Neural progenitor cell (in vitro differentiated cells): ENCODE data around the gene ZNF133. TPM values are rescaled to one million over a fixed set of nuclear protein-coding genes. Genes with fewer than 3 reads are reported as not detected.

Experiments
- DNase-seq: peaks from one replicate; pipeline ENCODE4 v3.0.0-alpha.2; 2016; ENCODE audit warnings: low spot score
- H2AFZ ChIP-seq: fragments of 200-600 bp; sonication (generic); replicated peaks from 2 replicates; pipeline ENCODE4 v1.6.1; 2016; ENCODE audit warnings: antibody characterized with exemption
- H3F3A ChIP-seq: fragments of 200-600 bp; sonication (generic); 2 replicates; pipeline ENCODE4 v1.6.1; 2016; ENCODE audit warnings: antibody characterized with exemption, low read depth
- H3K27ac ChIP-seq: fragments of 200-600 bp; sonication (generic); 2 replicates; pipeline ENCODE4 v1.5.1; 2016; ENCODE audit warnings: mild to moderate bottlenecking
- H3K27me3 ChIP-seq: fragments of 200-600 bp; sonication (generic); 2 replicates; pipeline ENCODE4 v1.6.1; 2016; ENCODE audit warnings: mild to moderate bottlenecking, moderate library complexity
- H3K36me3 ChIP-seq: fragments of 200-600 bp; sonication (generic); 2 replicates; pipeline ENCODE4 v1.5.1; 2016
- H3K4me1 ChIP-seq: fragments of 200-600 bp; sonication (generic); 2 replicates; pipeline ENCODE4 v1.6.1; 2016; ENCODE audit warnings: mixed run types
- H3K4me2 ChIP-seq: fragments of 200-600 bp; sonication (generic); 2 replicates; pipeline ENCODE4 v1.6.1; 2016
- H3K4me3 ChIP-seq: fragments of 200-600 bp; sonication (generic); 2 replicates; pipeline ENCODE4 v1.5.1; 2016
- H3K79me2 ChIP-seq: fragments of 200-600 bp; sonication (generic); 2 replicates; pipeline ENCODE4 v1.6.1; 2016; ENCODE audit warnings: low read depth
- H3K9ac ChIP-seq: fragments of 200-600 bp; sonication (generic); 2 replicates; pipeline ENCODE4 v1.6.1; 2016
- H3K9me3 ChIP-seq: fragments of 200-600 bp; sonication (generic); 2 replicates; pipeline ENCODE4 v1.5.1; 2016; ENCODE audit warnings: low read depth
- H4K20me1 ChIP-seq: fragments of 200-600 bp; sonication (generic); 2 replicates; pipeline ENCODE4 v1.6.1; 2016; ENCODE audit warnings: low read depth
- H3K27ac Mint-ChIP-seq: 3 replicates; pipeline ENCODE4 v1.8.0; 2021; ENCODE audit warnings: mixed read lengths
- H3K27me3 Mint-ChIP-seq: 2 replicates; pipeline ENCODE4 v1.8.0; 2022; ENCODE audit warnings: low read depth, mild to moderate bottlenecking, inconsistent platforms, moderate library complexity, mixed read lengths; ENCODE audit not compliant: insufficient read depth
- H3K36me3 Mint-ChIP-seq: 3 replicates; pipeline ENCODE4 v1.8.0; 2021; ENCODE audit warnings: mixed read lengths
- H3K4me1 Mint-ChIP-seq: 3 replicates; pipeline ENCODE4 v1.8.0; 2021; ENCODE audit warnings: mixed read lengths
- H3K4me3 Mint-ChIP-seq: 3 replicates; pipeline ENCODE4 v1.8.0; 2021; ENCODE audit warnings: mild to moderate bottlenecking, moderate library complexity, mixed read lengths
- H3K9me3 Mint-ChIP-seq: 3 replicates; pipeline ENCODE4 v1.8.0; 2020; ENCODE audit warnings: mixed read lengths
- EZH2 ChIP-seq: fragments of 200-600 bp; sonication (generic); IDR thresholded peaks from 2 replicates; pipeline ENCODE4 v1.6.1; 2017; ENCODE audit warnings: antibody characterized with exemption, mild to moderate bottlenecking, moderate library complexity
- EZH2phosphoT487 ChIP-seq: fragments of 200-600 bp; sonication (generic); IDR thresholded peaks from 2 replicates; pipeline ENCODE4 v1.6.1; 2017; ENCODE audit warnings: antibody characterized with exemption
- total RNA-seq: library from RNA; depleted of rRNA; stranded (reverse); fragments of >200 nt; gene quantifications from 2 replicates; pipeline ENCODE4 v1.2.3, GENCODE V29; 2015; ENCODE audit warnings: low replicate concordance
- TF ChIP-seq, protein P1 (sequence below): fragments of 200-600 bp; sonication (generic); IDR thresholded peaks from 2 replicates; pipeline ENCODE4 v1.5.1; 2017; ENCODE audit warnings: antibody characterized with exemption, mild to moderate bottlenecking

The ZNF133 gene
- total RNA-seq, 1 donor from 2014 or later, result 24.8 TPM

DNA sequence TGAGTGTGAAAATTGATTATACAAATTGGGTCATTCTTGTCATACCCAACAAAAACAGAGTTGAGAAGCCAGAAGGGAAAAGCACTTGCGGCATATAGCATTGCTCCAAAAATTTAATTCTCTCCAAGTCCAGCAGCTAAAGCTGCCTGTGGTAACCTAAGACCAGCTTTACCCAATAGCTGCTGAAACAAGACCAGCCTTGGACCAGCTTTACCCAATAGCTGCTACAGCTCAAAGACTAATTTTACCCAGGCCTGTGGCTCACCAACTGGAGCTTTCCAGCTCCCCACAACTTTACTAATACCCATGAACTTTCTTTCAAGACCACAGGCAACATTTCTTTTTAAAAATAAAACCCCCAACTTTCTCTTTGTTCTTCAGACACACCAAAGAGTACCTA is 32.8 kb upstream of the ZNF133 start:
- H3K27ac Mint-ChIP-seq, result no peak overlapping the region
- no peaks in the 10 kb centered on the region for H3K9me3 Mint-ChIP-seq
- H3K4me1 ChIP-seq, result no peaks in the 10 kb centered on the region
- H3K36me3 ChIP-seq, result no peaks in the 10 kb centered on the region
- DNase-seq, result no peak
- H3K36me3 Mint-ChIP-seq, result no peaks in the 10 kb centered on the region
- no peak overlapping the region for H3K4me2 ChIP-seq
- H3F3A ChIP-seq, result no peaks in the 10 kb centered on the region
- peaks cover 20% of the 10 kb centered on the region for H3K27me3 Mint-ChIP-seq
- no peak overlapping the region for H3K4me3 ChIP-seq
- H3K79me2 ChIP-seq, result no peaks in the 10 kb centered on the region
- TF ChIP-seq, protein P1, sequence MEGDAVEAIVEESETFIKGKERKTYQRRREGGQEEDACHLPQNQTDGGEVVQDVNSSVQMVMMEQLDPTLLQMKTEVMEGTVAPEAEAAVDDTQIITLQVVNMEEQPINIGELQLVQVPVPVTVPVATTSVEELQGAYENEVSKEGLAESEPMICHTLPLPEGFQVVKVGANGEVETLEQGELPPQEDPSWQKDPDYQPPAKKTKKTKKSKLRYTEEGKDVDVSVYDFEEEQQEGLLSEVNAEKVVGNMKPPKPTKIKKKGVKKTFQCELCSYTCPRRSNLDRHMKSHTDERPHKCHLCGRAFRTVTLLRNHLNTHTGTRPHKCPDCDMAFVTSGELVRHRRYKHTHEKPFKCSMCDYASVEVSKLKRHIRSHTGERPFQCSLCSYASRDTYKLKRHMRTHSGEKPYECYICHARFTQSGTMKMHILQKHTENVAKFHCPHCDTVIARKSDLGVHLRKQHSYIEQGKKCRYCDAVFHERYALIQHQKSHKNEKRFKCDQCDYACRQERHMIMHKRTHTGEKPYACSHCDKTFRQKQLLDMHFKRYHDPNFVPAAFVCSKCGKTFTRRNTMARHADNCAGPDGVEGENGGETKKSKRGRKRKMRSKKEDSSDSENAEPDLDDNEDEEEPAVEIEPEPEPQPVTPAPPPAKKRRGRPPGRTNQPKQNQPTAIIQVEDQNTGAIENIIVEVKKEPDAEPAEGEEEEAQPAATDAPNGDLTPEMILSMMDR, result no peak
- no peak for TF ChIP-seq EZH2phosphoT487
- TF ChIP-seq EZH2, result no peak
- H3K4me1 Mint-ChIP-seq, result peaks cover 12% of the 10 kb centered on the region
- H3K27ac ChIP-seq, result no peak overlapping the region
- no peak overlapping the region for H3K9ac ChIP-seq
- no peaks in the 10 kb centered on the region for H3K27me3 ChIP-seq
- H3K4me3 Mint-ChIP-seq, result no peak overlapping the region
- H4K20me1 ChIP-seq, result no peaks in the 10 kb centered on the region
- no peak overlapping the region for H2AFZ ChIP-seq
- H3K9me3 ChIP-seq, result no peaks in the 10 kb centered on the region

DNA sequence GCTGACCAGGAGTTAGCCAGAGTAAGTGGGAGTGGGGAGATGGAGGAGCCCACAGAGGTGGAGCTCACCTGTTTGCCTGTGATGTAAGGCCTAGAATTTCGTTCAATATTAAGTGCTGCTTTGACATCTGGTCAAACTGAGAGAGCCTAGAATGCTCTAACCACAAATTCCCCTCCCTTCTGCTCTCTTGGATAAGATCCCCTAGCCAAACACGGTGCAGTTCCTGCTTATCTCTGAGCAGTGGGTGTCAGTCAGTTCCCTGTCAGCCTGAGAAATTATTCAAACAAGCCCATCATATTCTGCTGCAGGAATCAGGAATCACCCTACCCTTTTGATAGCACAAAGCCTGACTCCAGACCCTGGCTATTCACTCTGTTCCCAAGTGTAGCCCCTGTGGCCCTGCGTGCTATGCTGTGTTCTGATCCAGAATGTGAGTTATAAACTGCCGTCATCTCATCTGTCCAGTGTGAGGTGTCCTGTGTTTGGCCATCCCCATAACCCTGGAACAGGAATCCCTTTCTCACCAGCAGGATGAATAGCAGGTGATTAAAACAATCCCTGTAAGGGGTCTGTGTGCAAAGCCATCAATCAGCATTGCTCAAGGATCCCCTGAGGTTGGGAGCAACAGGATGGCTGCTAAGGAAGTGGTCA is 31.8 kb upstream of the ZNF133 start:
- Histone ChIP-seq H3K4me3 (no peak overlapping the region), H3K27me3 (no peaks in the 10 kb centered on the region), H3F3A (no peaks in the 10 kb centered on the region), H2AFZ (peak overlapping the region; percentile 79), H3K4me2 (no peak overlapping the region), H3K9me3 (no peaks in the 10 kb centered on the region), H3K79me2 (no peaks in the 10 kb centered on the region), H3K4me1 (no peaks in the 10 kb centered on the region), H3K9ac (no peak overlapping the region), H3K36me3 (no peaks in the 10 kb centered on the region), H3K27ac (no peak overlapping the region), H4K20me1 (no peaks in the 10 kb centered on the region)
- peaks cover 12% of the 10 kb centered on the region for H3K4me1 Mint-ChIP-seq
- no peak overlapping the region for H3K4me3 Mint-ChIP-seq
- H3K27me3 Mint-ChIP-seq, result peaks cover 20% of the 10 kb centered on the region
- DNase-seq, result no peak
- H3K9me3 Mint-ChIP-seq, result no peaks in the 10 kb centered on the region
- no peaks in the 10 kb centered on the region for H3K36me3 Mint-ChIP-seq
- H3K27ac Mint-ChIP-seq, result peak overlapping the region; percentile 30
- TF ChIP-seq EZH2phosphoT487, result no peak
- TF ChIP-seq EZH2, result no peak
- TF ChIP-seq, protein P1, result no peak

DNA sequence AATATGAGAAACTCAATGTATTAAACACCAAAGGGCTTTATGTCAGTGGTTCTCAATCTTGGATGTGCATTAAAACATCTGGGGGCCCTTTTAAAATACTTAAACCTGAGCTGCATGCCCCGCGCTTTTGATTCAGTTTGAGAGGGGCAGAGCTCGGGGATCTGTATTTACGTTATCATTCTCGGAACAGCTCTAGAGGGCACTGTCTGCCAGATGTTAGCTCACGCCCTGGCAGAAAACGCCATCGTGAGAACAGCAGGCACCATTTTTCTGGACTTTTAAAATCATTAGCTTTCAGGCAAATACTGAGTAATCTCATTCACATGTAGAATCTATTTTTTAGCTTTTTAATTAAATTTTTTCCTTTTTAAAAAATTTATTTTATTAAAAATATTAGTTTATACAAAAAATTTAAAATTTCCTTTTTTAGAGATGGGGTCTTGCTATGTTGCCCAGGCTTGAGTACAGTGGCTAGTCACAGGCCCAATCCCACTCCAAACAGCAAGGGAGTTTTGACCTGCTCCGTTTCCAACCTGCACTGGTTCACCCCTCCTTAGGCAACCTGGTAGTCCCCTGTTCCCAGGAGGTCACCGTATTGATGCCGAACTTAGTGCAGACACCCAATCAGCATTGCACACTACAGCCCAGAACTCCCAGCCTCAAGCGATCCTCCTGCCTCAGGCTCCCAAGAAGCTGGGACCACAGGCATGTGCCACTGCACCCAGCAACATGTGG is 30.0 kb upstream of the ZNF133 start:
- no peaks in the 10 kb centered on the region for H3K79me2 ChIP-seq
- H3K36me3 Mint-ChIP-seq, result no peaks in the 10 kb centered on the region
- H3K9ac ChIP-seq, result no peak overlapping the region
- H3K4me1 Mint-ChIP-seq, result peaks cover 12% of the 10 kb centered on the region
- H3K27ac Mint-ChIP-seq, result no peak overlapping the region
- H3K27me3 ChIP-seq, result no peaks in the 10 kb centered on the region
- DNase-seq, result peak; percentile 36
- no peak overlapping the region for H3K4me3 Mint-ChIP-seq
- no peak overlapping the region for H3K27ac ChIP-seq
- H3K4me2 ChIP-seq, result no peak overlapping the region
- H3K4me3 ChIP-seq, result no peak overlapping the region
- no peaks in the 10 kb centered on the region for H3K9me3 ChIP-seq
- no peaks in the 10 kb centered on the region for H4K20me1 ChIP-seq
- no peak overlapping the region for H2AFZ ChIP-seq
- H3K27me3 Mint-ChIP-seq, result peaks cover 25% of the 10 kb centered on the region
- H3K9me3 Mint-ChIP-seq, result no peaks in the 10 kb centered on the region
- H3K4me1 ChIP-seq, result no peaks in the 10 kb centered on the region
- TF ChIP-seq EZH2, result no peak
- TF ChIP-seq, protein P1, result peak; percentile 39
- TF ChIP-seq EZH2phosphoT487, result no peak
- no peaks in the 10 kb centered on the region for H3F3A ChIP-seq
- no peaks in the 10 kb centered on the region for H3K36me3 ChIP-seq
